ENCODE data around the gene PCNX2. TPM values are rescaled to one million over a fixed set of nuclear protein-coding genes. Genes with fewer than 3 reads are reported as not detected.

The PCNX2 gene
- total RNA-seq, 1 donor from 2014 or later = 25.5 TPM

DNA sequence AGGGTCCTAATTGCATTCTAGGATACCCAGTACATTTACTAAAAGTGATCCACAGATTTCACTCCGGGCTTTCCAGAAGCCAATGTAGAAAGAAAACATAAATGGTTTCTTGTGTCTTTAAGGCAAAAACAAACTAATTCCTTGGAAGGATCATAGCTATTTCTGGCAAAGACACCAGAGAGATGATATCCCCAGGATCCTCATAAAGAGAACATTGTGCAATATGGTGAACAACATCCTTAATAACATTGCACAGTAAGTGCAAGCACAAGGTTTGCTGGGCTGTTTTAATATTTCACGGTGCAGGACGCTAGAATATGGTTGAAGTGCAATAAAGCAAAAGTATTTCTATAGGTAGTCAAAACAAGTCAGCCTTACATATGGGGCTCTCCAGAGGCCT, 262.2 kb downstream of the PCNX2 start:
- no peak for TF ChIP-seq EZH2 (IDR thresholded peaks at IDR 0.05; ENCODE audit: insufficient read depth, low read length)
- TF ChIP-seq, protein P1, sequence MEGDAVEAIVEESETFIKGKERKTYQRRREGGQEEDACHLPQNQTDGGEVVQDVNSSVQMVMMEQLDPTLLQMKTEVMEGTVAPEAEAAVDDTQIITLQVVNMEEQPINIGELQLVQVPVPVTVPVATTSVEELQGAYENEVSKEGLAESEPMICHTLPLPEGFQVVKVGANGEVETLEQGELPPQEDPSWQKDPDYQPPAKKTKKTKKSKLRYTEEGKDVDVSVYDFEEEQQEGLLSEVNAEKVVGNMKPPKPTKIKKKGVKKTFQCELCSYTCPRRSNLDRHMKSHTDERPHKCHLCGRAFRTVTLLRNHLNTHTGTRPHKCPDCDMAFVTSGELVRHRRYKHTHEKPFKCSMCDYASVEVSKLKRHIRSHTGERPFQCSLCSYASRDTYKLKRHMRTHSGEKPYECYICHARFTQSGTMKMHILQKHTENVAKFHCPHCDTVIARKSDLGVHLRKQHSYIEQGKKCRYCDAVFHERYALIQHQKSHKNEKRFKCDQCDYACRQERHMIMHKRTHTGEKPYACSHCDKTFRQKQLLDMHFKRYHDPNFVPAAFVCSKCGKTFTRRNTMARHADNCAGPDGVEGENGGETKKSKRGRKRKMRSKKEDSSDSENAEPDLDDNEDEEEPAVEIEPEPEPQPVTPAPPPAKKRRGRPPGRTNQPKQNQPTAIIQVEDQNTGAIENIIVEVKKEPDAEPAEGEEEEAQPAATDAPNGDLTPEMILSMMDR (IDR thresholded peaks at IDR 0.05; ENCODE audit: insufficient read depth, low read depth, low read length) = no peak
- Mint-ChIP-seq H3K9me3 (ENCODE audit: unreplicated experiment) (no peaks in the 10 kb centered on the region), H3K27ac (ENCODE audit: unreplicated experiment) (no peak overlapping the region), H3K36me3 (ENCODE audit: low read depth, unreplicated experiment) (no peaks in the 10 kb centered on the region), H3K4me3 (ENCODE audit: unreplicated experiment) (no peak overlapping the region), H3K27me3 (ENCODE audit: low read depth, unreplicated experiment) (no peaks in the 10 kb centered on the region), H3K4me1 (ENCODE audit: low read depth, unreplicated experiment) (no peaks in the 10 kb centered on the region)
- Histone ChIP-seq H3K27ac (ENCODE audit: low read depth, low read length) (no peak overlapping the region), H3K79me2 (ENCODE audit: insufficient read depth, low read length) (no peaks in the 10 kb centered on the region), H3K4me1 (ENCODE audit: insufficient read depth, low read length) (no peaks in the 10 kb centered on the region), H3K9me3 (ENCODE audit: insufficient read depth, low read depth, low read length) (no peaks in the 10 kb centered on the region), H3K9ac (ENCODE audit: low read length) (no peak overlapping the region), H3K27me3 (ENCODE audit: insufficient read depth, low read length) (no peaks in the 10 kb centered on the region), H2AFZ (ENCODE audit: low read depth, low read length) (no peak overlapping the region), H4K20me1 (ENCODE audit: insufficient read depth, low read length) (no peaks in the 10 kb centered on the region), H3K4me3 (ENCODE audit: insufficient read depth, low read depth, low read length) (no peak overlapping the region), H3K4me2 (ENCODE audit: low read length) (no peak overlapping the region), H3K36me3 (ENCODE audit: insufficient read depth, low read length) (no peaks in the 10 kb centered on the region)
- FAIRE-seq = no peak
- no peak for DNase-seq (ENCODE audit: low read depth)

- no peak overlapping the region for H3K4me2 ChIP-seq (ENCODE audit: low read length)
- H3K79me2 ChIP-seq (ENCODE audit: insufficient read depth, low read length) = no peaks in the 10 kb centered on the region
- Mint-ChIP-seq H3K36me3 (ENCODE audit: low read depth, unreplicated experiment) (no peaks in the 10 kb centered on the region), H3K9me3 (ENCODE audit: unreplicated experiment) (no peaks in the 10 kb centered on the region), H3K4me3 (ENCODE audit: unreplicated experiment) (no peak overlapping the region), H3K27ac (ENCODE audit: unreplicated experiment) (no peak overlapping the region), H3K27me3 (ENCODE audit: low read depth, unreplicated experiment) (no peaks in the 10 kb centered on the region), H3K4me1 (ENCODE audit: low read depth, unreplicated experiment) (no peaks in the 10 kb centered on the region)
- no peaks in the 10 kb centered on the region for H3K4me1 ChIP-seq (ENCODE audit: insufficient read depth, low read length)
- no peak overlapping the region for H2AFZ ChIP-seq (ENCODE audit: low read depth, low read length)
- H3K36me3 ChIP-seq (ENCODE audit: insufficient read depth, low read length) = no peaks in the 10 kb centered on the region
- H3K9ac ChIP-seq (ENCODE audit: low read length) = no peak overlapping the region
- H4K20me1 ChIP-seq (ENCODE audit: insufficient read depth, low read length) = no peaks in the 10 kb centered on the region
- no peak overlapping the region for H3K27ac ChIP-seq (ENCODE audit: low read depth, low read length)
- FAIRE-seq (no peak), DNase-seq (ENCODE audit: low read depth) (no peak)
- no peaks in the 10 kb centered on the region for H3K9me3 ChIP-seq (ENCODE audit: insufficient read depth, low read depth, low read length)
- H3K4me3 ChIP-seq (ENCODE audit: insufficient read depth, low read depth, low read length) = no peak overlapping the region
- no peaks in the 10 kb centered on the region for H3K27me3 ChIP-seq (ENCODE audit: insufficient read depth, low read length)
- TF ChIP-seq EZH2 (IDR thresholded peaks at IDR 0.05; ENCODE audit: insufficient read depth, low read length) = no peak
- TF ChIP-seq, protein P1 (IDR thresholded peaks at IDR 0.05; ENCODE audit: insufficient read depth, low read depth, low read length) = no peak
Observed at GRCh38 chr1:233032916-233033315, 262.6 kb downstream of the PCNX2 start.

GRCh38 chr1:233031521-233031920, 264.0 kb downstream of the PCNX2 start:
- no peak overlapping the region for H3K4me2 ChIP-seq (ENCODE audit: low read length)
- H3K4me3 Mint-ChIP-seq (ENCODE audit: unreplicated experiment) = no peak overlapping the region
- H3K79me2 ChIP-seq (ENCODE audit: insufficient read depth, low read length) = no peaks in the 10 kb centered on the region
- no peaks in the 10 kb centered on the region for H3K9me3 ChIP-seq (ENCODE audit: insufficient read depth, low read depth, low read length)
- FAIRE-seq = no peak
- no peak overlapping the region for H3K4me3 ChIP-seq (ENCODE audit: insufficient read depth, low read depth, low read length)
- no peaks in the 10 kb centered on the region for H3K36me3 ChIP-seq (ENCODE audit: insufficient read depth, low read length)
- no peaks in the 10 kb centered on the region for H3K4me1 ChIP-seq (ENCODE audit: insufficient read depth, low read length)
- DNase-seq (ENCODE audit: low read depth) = no peak
- H3K36me3 Mint-ChIP-seq (ENCODE audit: low read depth, unreplicated experiment) = no peaks in the 10 kb centered on the region
- H4K20me1 ChIP-seq (ENCODE audit: insufficient read depth, low read length) = no peaks in the 10 kb centered on the region
- no peaks in the 10 kb centered on the region for H3K4me1 Mint-ChIP-seq (ENCODE audit: low read depth, unreplicated experiment)
- no peaks in the 10 kb centered on the region for H3K9me3 Mint-ChIP-seq (ENCODE audit: unreplicated experiment)
- no peak for TF ChIP-seq EZH2 (IDR thresholded peaks at IDR 0.05; ENCODE audit: insufficient read depth, low read length)
- TF ChIP-seq, protein P1 (IDR thresholded peaks at IDR 0.05; ENCODE audit: insufficient read depth, low read depth, low read length) = no peak
- no peaks in the 10 kb centered on the region for H3K27me3 ChIP-seq (ENCODE audit: insufficient read depth, low read length)
- no peak overlapping the region for H3K9ac ChIP-seq (ENCODE audit: low read length)
- H2AFZ ChIP-seq (ENCODE audit: low read depth, low read length) = no peak overlapping the region
- H3K27ac Mint-ChIP-seq (ENCODE audit: unreplicated experiment) = no peak overlapping the region
- no peak overlapping the region for H3K27ac ChIP-seq (ENCODE audit: low read depth, low read length)
- no peaks in the 10 kb centered on the region for H3K27me3 Mint-ChIP-seq (ENCODE audit: low read depth, unreplicated experiment)

Measured in astrocyte (in vitro differentiated cells and primary cell).